Tibial nerve (tissue), 4 donors: Measurements from ENCODE around the gene FHAD1.

Experiments
- CTCF ChIP-seq, 5 experiments: fragments of 200-600 bp in 3 of 5; fragments of 450-650 bp in 2 of 5; sonication (generic) in 3 of 5; IDR thresholded peaks; one replicate each; pipeline ENCODE4 v1.5.1; 2016 to 2019; ENCODE audit warnings: antibody characterized with exemption in 5 of 5, mild to moderate bottlenecking in 3 of 5, moderate library complexity in 2 of 5
- EP300 ChIP-seq, 2 donors: sonication (generic); formaldehyde crosslinking; IDR thresholded peaks; one replicate each; pipeline ENCODE4 v1.6.1; 2017; ENCODE audit warnings: antibody characterized with exemption in 2 of 2, mild to moderate bottlenecking in 1 of 2
- POLR2A ChIP-seq, 2 donors: fragments of 450-650 bp; IDR thresholded peaks; one replicate each; pipeline ENCODE4 v1.6.1; 2017; ENCODE audit warnings: antibody characterized with exemption in 2 of 2, mild to moderate bottlenecking in 2 of 2, moderate library complexity in 2 of 2

GRCh38 chr1:15310544-15310943 lies 63.5 kb downstream of the FHAD1 start:
- no peak for TF ChIP-seq CTCF (IDR thresholded peaks at IDR 0.05)
- no peak for TF ChIP-seq EP300 (IDR thresholded peaks at IDR 0.05)
- no peak for TF ChIP-seq POLR2A (IDR thresholded peaks at IDR 0.05)
